ENCODE measurements around the gene APC2.

The APC2 gene

DNA sequence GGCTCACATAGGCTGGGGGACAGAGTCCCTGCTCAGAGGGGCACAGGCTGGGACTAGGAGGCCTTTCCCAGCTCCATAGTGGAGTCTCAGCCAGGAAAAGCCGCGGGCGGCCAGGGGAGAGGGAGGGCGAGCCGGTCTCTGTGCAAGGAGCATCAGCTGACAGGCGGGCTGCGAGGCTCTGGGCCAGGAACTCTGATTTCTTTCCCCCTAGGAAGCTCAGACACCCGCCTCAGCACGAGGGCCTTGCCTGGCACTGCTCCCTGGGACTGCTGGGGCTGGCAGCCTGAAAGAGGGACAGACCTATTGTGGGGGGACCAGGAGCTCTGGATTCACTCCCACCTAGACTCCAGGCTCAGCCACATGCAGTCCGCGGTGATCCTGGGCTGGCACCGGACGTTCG, 71.7 kb downstream of the APC2 start:
- Mint-ChIP-seq H3K27ac (no peak overlapping the region), H3K4me3 (no peak overlapping the region), H3K9me3 (no peaks in the 10 kb centered on the region), H3K36me3 (ENCODE audit: low read depth) (no peaks in the 10 kb centered on the region), H3K27me3 (peaks cover 29% of the 10 kb centered on the region), H3K4me1 (ENCODE audit: low read depth) (peaks cover 6% of the 10 kb centered on the region)

DNA sequence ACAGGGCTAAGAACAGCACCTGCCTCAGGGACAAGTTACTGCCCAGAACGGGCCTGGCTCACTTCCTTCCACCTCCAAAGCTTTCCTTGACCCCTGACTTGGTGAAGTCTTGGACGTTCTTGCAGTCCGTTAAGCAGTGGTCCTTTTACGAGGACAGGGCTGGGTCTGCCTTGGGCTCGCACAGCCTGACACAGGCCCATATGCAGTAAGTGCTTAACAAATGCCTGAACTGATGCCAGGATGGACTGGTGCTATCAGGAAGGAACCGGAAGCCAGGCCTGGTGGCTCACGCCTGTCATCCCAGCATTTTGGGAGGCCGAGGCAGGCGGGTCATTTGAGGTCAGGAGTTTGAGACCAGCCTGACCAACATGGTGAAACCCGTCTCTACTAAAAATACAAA, 72.1 kb downstream of the APC2 start:
- Mint-ChIP-seq H3K27me3 (peaks cover 30% of the 10 kb centered on the region), H3K9me3 (no peaks in the 10 kb centered on the region)

DNA sequence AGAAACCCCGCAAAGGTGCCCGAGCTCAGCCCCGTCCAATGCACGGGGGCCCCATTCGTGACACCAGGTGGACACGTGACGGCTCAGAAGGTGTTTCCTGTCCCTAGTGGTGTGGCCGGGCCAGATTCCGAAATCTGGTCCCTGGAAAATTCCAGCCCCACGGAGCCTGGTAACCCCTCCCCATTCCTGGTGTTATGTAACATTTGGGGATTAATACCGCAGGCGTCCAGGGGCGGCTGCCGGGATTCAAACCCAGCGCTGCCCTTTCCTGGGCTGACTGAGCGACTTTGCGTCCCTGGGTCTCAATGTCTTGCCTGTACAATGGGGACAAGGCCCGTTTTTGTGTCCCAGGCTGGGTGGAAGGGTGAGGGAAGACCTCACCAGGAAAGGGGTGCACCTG, 72.9 kb downstream of the APC2 start:
- Mint-ChIP-seq H3K27me3 (peaks cover 36% of the 10 kb centered on the region), H3K4me1 (ENCODE audit: low read depth) (peaks cover 6% of the 10 kb centered on the region), H3K9me3 (no peaks in the 10 kb centered on the region), H3K4me3 (no peak overlapping the region), H3K27ac (no peak overlapping the region), H3K36me3 (ENCODE audit: low read depth) (no peaks in the 10 kb centered on the region)

More for the DNA sequence above, 72.1 kb downstream of the APC2 start:
- H3K36me3 Mint-ChIP-seq (ENCODE audit: low read depth): no peaks in the 10 kb centered on the region
- no peak overlapping the region for H3K4me3 Mint-ChIP-seq
- H3K4me1 Mint-ChIP-seq (ENCODE audit: low read depth): peaks cover 6% of the 10 kb centered on the region
- no peak overlapping the region for H3K27ac Mint-ChIP-seq

Data from stimulated activated naive CD8-positive, alpha-beta T cell treated with anti-CD3 and anti-CD28 coated beads, Interleukin-15, Interleukin-2, amounts not matched to agents 100 ng/mL and 50 ng/mL, for 24 hours (primary cell).